ENCODE measurements around the gene ZBTB9.

Gene ZBTB9

GRCh38 chr6:33432546-33432945 lies 21.8 kb upstream of the ZBTB9 start:
- no peak for DNase-seq (ENCODE audit: low read depth in 1 of 2, low spot score in 1 of 2)

- no peak for DNase-seq (ENCODE audit: low read depth in 1 of 2, low spot score in 1 of 2)
Observed at GRCh38 chr6:33433001-33433543, 21.3 kb upstream of the ZBTB9 start.

GRCh38 chr6:33433544-33434191 lies 20.7 kb upstream of the ZBTB9 start:
- DNase-seq (ENCODE audit: low read depth in 1 of 2, low spot score in 1 of 2) = no peak

GRCh38 chr6:33434961-33435360 lies 19.4 kb upstream of the ZBTB9 start:
- no peak for DNase-seq (ENCODE audit: low read depth in 1 of 2, low spot score in 1 of 2)

- no peak for DNase-seq (ENCODE audit: low read depth in 1 of 2, low spot score in 1 of 2)
Observed at GRCh38 chr6:33437666-33438065, 16.7 kb upstream of the ZBTB9 start.

GRCh38 chr6:33438978-33439594 lies 15.3 kb upstream of the ZBTB9 start:
- no peak for DNase-seq (ENCODE audit: low read depth in 1 of 2, low spot score in 1 of 2)

GRCh38 chr6:33439956-33440648 lies 14.3 kb upstream of the ZBTB9 start:
- DNase-seq (ENCODE audit: low read depth in 1 of 2, low spot score in 1 of 2) = no peak

GRCh38 chr6:33440649-33441309 lies 13.6 kb upstream of the ZBTB9 start:
- DNase-seq (ENCODE audit: low read depth in 1 of 2, low spot score in 1 of 2) = no peak

- no peak for DNase-seq (ENCODE audit: low read depth in 1 of 2, low spot score in 1 of 2)
Observed at GRCh38 chr6:33441457-33441856, 12.9 kb upstream of the ZBTB9 start.

GRCh38 chr6:33442283-33442682 lies 12.1 kb upstream of the ZBTB9 start:
- no peak for DNase-seq (ENCODE audit: low read depth in 1 of 2, low spot score in 1 of 2)

- no peak for DNase-seq (ENCODE audit: low read depth in 1 of 2, low spot score in 1 of 2)
Observed at GRCh38 chr6:33443025-33443424, 11.4 kb upstream of the ZBTB9 start.

- DNase-seq (ENCODE audit: low read depth in 1 of 2, low spot score in 1 of 2) = no peak
Observed at GRCh38 chr6:33443619-33444504, 10.5 kb upstream of the ZBTB9 start.

- DNase-seq (ENCODE audit: low read depth in 1 of 2, low spot score in 1 of 2) = no peak
Observed at GRCh38 chr6:33445119-33445603, 9.2 kb upstream of the ZBTB9 start.

GRCh38 chr6:33446356-33446755 lies 8.0 kb upstream of the ZBTB9 start:
- DNase-seq (ENCODE audit: low read depth in 1 of 2, low spot score in 1 of 2) = no peak

- DNase-seq (ENCODE audit: low read depth in 1 of 2, low spot score in 1 of 2) = no peak
Observed at GRCh38 chr6:33450434-33450833, 3.9 kb upstream of the ZBTB9 start.

GRCh38 chr6:33451606-33452005 lies 2.8 kb upstream of the ZBTB9 start:
- no peak for DNase-seq (ENCODE audit: low read depth in 1 of 2, low spot score in 1 of 2)

GRCh38 chr6:33452496-33452895 lies 1.9 kb upstream of the ZBTB9 start:
- DNase-seq (ENCODE audit: low read depth in 1 of 2, low spot score in 1 of 2) = no peak

- DNase-seq (ENCODE audit: low read depth in 1 of 2, low spot score in 1 of 2) = no peak
Observed at GRCh38 chr6:33453393-33454008, 875 bp upstream of the ZBTB9 start.

GRCh38 chr6:33455051-33455450 lies 675 bp downstream of the ZBTB9 start:
- DNase-seq (ENCODE audit: low read depth in 1 of 2, low spot score in 1 of 2) = no peak

- DNase-seq (ENCODE audit: low read depth in 1 of 2, low spot score in 1 of 2) = no peak
Observed at GRCh38 chr6:33456156-33456555, 1.8 kb downstream of the ZBTB9 start.
